Neural progenitor cell (in vitro differentiated cells): ENCODE data around the gene HELZ2. TPM values are rescaled to one million over a fixed set of nuclear protein-coding genes. Genes with fewer than 3 reads are reported as not detected.
"Not testable (repeated sequence)": the region's sequence is repeated elsewhere in the genome, so short reads cannot be mapped to it uniquely, and the experiment has no call there.

Source experiments
- DNase-seq: peaks from one replicate; pipeline ENCODE4 v3.0.0-alpha.2; 2016; ENCODE audit warnings: low spot score
- H2AFZ ChIP-seq: fragments of 200-600 bp; sonication (generic); replicated peaks from 2 replicates; pipeline ENCODE4 v1.6.1; 2016; ENCODE audit warnings: antibody characterized with exemption
- H3F3A ChIP-seq: fragments of 200-600 bp; sonication (generic); 2 replicates; pipeline ENCODE4 v1.6.1; 2016; ENCODE audit warnings: antibody characterized with exemption, low read depth
- H3K27ac ChIP-seq: fragments of 200-600 bp; sonication (generic); 2 replicates; pipeline ENCODE4 v1.5.1; 2016; ENCODE audit warnings: mild to moderate bottlenecking
- H3K27me3 ChIP-seq: fragments of 200-600 bp; sonication (generic); 2 replicates; pipeline ENCODE4 v1.6.1; 2016; ENCODE audit warnings: mild to moderate bottlenecking, moderate library complexity
- H3K36me3 ChIP-seq: fragments of 200-600 bp; sonication (generic); 2 replicates; pipeline ENCODE4 v1.5.1; 2016
- H3K4me1 ChIP-seq: fragments of 200-600 bp; sonication (generic); 2 replicates; pipeline ENCODE4 v1.6.1; 2016; ENCODE audit warnings: mixed run types
- H3K4me2 ChIP-seq: fragments of 200-600 bp; sonication (generic); 2 replicates; pipeline ENCODE4 v1.6.1; 2016
- H3K4me3 ChIP-seq: fragments of 200-600 bp; sonication (generic); 2 replicates; pipeline ENCODE4 v1.5.1; 2016
- H3K79me2 ChIP-seq: fragments of 200-600 bp; sonication (generic); 2 replicates; pipeline ENCODE4 v1.6.1; 2016; ENCODE audit warnings: low read depth
- H3K9ac ChIP-seq: fragments of 200-600 bp; sonication (generic); 2 replicates; pipeline ENCODE4 v1.6.1; 2016
- H3K9me3 ChIP-seq: fragments of 200-600 bp; sonication (generic); 2 replicates; pipeline ENCODE4 v1.5.1; 2016; ENCODE audit warnings: low read depth
- H4K20me1 ChIP-seq: fragments of 200-600 bp; sonication (generic); 2 replicates; pipeline ENCODE4 v1.6.1; 2016; ENCODE audit warnings: low read depth
- H3K27ac Mint-ChIP-seq: 3 replicates; pipeline ENCODE4 v1.8.0; 2021; ENCODE audit warnings: mixed read lengths
- H3K27me3 Mint-ChIP-seq: 2 replicates; pipeline ENCODE4 v1.8.0; 2022; ENCODE audit warnings: low read depth, mild to moderate bottlenecking, inconsistent platforms, moderate library complexity, mixed read lengths; ENCODE audit not compliant: insufficient read depth
- H3K36me3 Mint-ChIP-seq: 3 replicates; pipeline ENCODE4 v1.8.0; 2021; ENCODE audit warnings: mixed read lengths
- H3K4me1 Mint-ChIP-seq: 3 replicates; pipeline ENCODE4 v1.8.0; 2021; ENCODE audit warnings: mixed read lengths
- H3K4me3 Mint-ChIP-seq: 3 replicates; pipeline ENCODE4 v1.8.0; 2021; ENCODE audit warnings: mild to moderate bottlenecking, moderate library complexity, mixed read lengths
- H3K9me3 Mint-ChIP-seq: 3 replicates; pipeline ENCODE4 v1.8.0; 2020; ENCODE audit warnings: mixed read lengths
- CTCF ChIP-seq: fragments of 200-600 bp; sonication (generic); IDR thresholded peaks from 2 replicates; pipeline ENCODE4 v1.5.1; 2017; ENCODE audit warnings: antibody characterized with exemption, mild to moderate bottlenecking
- EZH2 ChIP-seq: fragments of 200-600 bp; sonication (generic); IDR thresholded peaks from 2 replicates; pipeline ENCODE4 v1.6.1; 2017; ENCODE audit warnings: antibody characterized with exemption, mild to moderate bottlenecking, moderate library complexity
- EZH2phosphoT487 ChIP-seq: fragments of 200-600 bp; sonication (generic); IDR thresholded peaks from 2 replicates; pipeline ENCODE4 v1.6.1; 2017; ENCODE audit warnings: antibody characterized with exemption
- total RNA-seq: library from RNA; depleted of rRNA; stranded (reverse); fragments of >200 nt; gene quantifications from 2 replicates; pipeline ENCODE4 v1.2.3, GENCODE V29; 2015; ENCODE audit warnings: low replicate concordance

HELZ2 gene
- total RNA-seq, 1 donor from 2014 or later, result 2.9 TPM

- no peaks in the 10 kb centered on the region for H3K9me3 ChIP-seq
- Mint-ChIP-seq H3K27me3 (peaks cover 2% of the 10 kb centered on the region), H3K9me3 (peaks cover 5% of the 10 kb centered on the region), H3K4me1 (no peaks in the 10 kb centered on the region), H3K36me3 (peaks cover 26% of the 10 kb centered on the region), H3K4me3 (no peak overlapping the region), H3K27ac (no peak overlapping the region)
- H3K4me2 ChIP-seq, result no peak overlapping the region
- no peaks in the 10 kb centered on the region for H3F3A ChIP-seq
- no peaks in the 10 kb centered on the region for H3K36me3 ChIP-seq
- H3K4me1 ChIP-seq, result no peaks in the 10 kb centered on the region
- DNase-seq, result no peak
- H3K79me2 ChIP-seq, result no peaks in the 10 kb centered on the region
- H2AFZ ChIP-seq, result no peak overlapping the region
- H3K27ac ChIP-seq, result no peak overlapping the region
- H4K20me1 ChIP-seq, result no peaks in the 10 kb centered on the region
- no peak overlapping the region for H3K4me3 ChIP-seq
- no peaks in the 10 kb centered on the region for H3K27me3 ChIP-seq
- H3K9ac ChIP-seq, result no peak overlapping the region
- no peak for TF ChIP-seq CTCF
- TF ChIP-seq EZH2phosphoT487, result no peak
- TF ChIP-seq EZH2, result no peak
Observed at GRCh38 chr20:63610581-63611435, 36.8 kb upstream of the HELZ2 start.

GRCh38 chr20:63606686-63607085, 32.6 kb upstream of the HELZ2 start:
- Mint-ChIP-seq H3K9me3 (no peaks in the 10 kb centered on the region), H3K4me3 (no peak overlapping the region), H3K27ac (no peak overlapping the region), H3K4me1 (no peaks in the 10 kb centered on the region), H3K36me3 (peaks cover 16% of the 10 kb centered on the region), H3K27me3 (peaks cover 2% of the 10 kb centered on the region)
- Histone ChIP-seq H3K4me2 (no peak overlapping the region), H3K27me3 (no peaks in the 10 kb centered on the region), H3K4me3 (no peak overlapping the region), H4K20me1 (no peaks in the 10 kb centered on the region), H3K36me3 (no peaks in the 10 kb centered on the region), H3K79me2 (no peaks in the 10 kb centered on the region), H3K9ac (no peak overlapping the region), H3K27ac (no peak overlapping the region), H3K9me3 (no peaks in the 10 kb centered on the region), H2AFZ (no peak overlapping the region), H3F3A (no peaks in the 10 kb centered on the region), H3K4me1 (no peaks in the 10 kb centered on the region)
- no peak for DNase-seq
- TF ChIP-seq EZH2 (no peak), EZH2phosphoT487 (no peak), CTCF (no peak)

GRCh38 chr20:63602321-63602720, 28.3 kb upstream of the HELZ2 start:
- no peak overlapping the region for H3K27ac ChIP-seq
- Mint-ChIP-seq H3K27me3 (peaks cover 5% of the 10 kb centered on the region), H3K36me3 (peaks cover 25% of the 10 kb centered on the region), H3K27ac (no peak overlapping the region), H3K9me3 (no peaks in the 10 kb centered on the region), H3K4me3 (no peak overlapping the region), H3K4me1 (no peaks in the 10 kb centered on the region)
- H3K4me1 ChIP-seq, result no peaks in the 10 kb centered on the region
- no peak overlapping the region for H3K4me3 ChIP-seq
- H3K9me3 ChIP-seq, result no peaks in the 10 kb centered on the region
- no peak overlapping the region for H3K9ac ChIP-seq
- H3K79me2 ChIP-seq, result no peaks in the 10 kb centered on the region
- H3K27me3 ChIP-seq, result no peaks in the 10 kb centered on the region
- TF ChIP-seq EZH2 (no peak), CTCF (no peak), EZH2phosphoT487 (no peak)
- H3K36me3 ChIP-seq, result no peaks in the 10 kb centered on the region
- no peak overlapping the region for H3K4me2 ChIP-seq
- H4K20me1 ChIP-seq, result no peaks in the 10 kb centered on the region
- H2AFZ ChIP-seq, result no peak overlapping the region
- no peaks in the 10 kb centered on the region for H3F3A ChIP-seq
- DNase-seq, result no peak

- H3K9me3 Mint-ChIP-seq, H3K4me1 Mint-ChIP-seq, H3K4me1 ChIP-seq, H3K9me3 ChIP-seq, H3K4me2 ChIP-seq, H3K27ac Mint-ChIP-seq, H3K27me3 ChIP-seq, H3K4me3 Mint-ChIP-seq, H3K9ac ChIP-seq, DNase-seq, H3K4me3 ChIP-seq, H3K27ac ChIP-seq, H3K79me2 ChIP-seq, H2AFZ ChIP-seq, H3K27me3 Mint-ChIP-seq, H3K36me3 ChIP-seq, H4K20me1 ChIP-seq, H3F3A ChIP-seq: not testable (repeated sequence)
- peaks cover 25% of the 10 kb centered on the region for H3K36me3 Mint-ChIP-seq
Observed at GRCh38 chr20:63601679-63602078, 27.6 kb upstream of the HELZ2 start.
